ENCODE data around the gene BRIP1.

BRIP1 gene

GRCh38 chr17:61656721-61657217 lies 206.6 kb downstream of the BRIP1 start:
- no peak for DNase-seq

GRCh38 chr17:61650749-61651148 lies 212.6 kb downstream of the BRIP1 start:
- DNase-seq, result no peak

- DNase-seq, result no peak
These were observed 214.7 kb downstream of the BRIP1 start for GRCh38 chr17:61648587-61648986.

DNA sequence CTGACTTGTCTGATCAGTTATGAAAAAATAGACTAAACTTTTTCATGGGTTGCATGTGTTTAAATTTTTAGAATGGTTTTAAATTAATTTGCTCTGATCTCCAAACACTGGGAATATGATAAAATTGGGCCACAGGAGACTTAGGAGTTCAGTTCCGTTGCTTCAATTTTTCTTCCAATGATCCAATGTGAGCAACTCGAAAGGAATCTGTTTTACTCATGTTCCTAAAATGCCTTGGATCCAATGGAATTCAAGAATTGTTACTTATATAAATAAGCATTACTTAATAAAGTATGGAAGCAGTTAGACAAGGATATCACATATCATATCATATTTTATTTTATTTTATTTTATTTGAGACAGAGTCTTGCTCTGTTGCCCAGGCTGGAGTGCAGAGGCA lies 216.3 kb downstream of the BRIP1 start:
- DNase-seq, result peak; percentile 77

GRCh38 chr17:61646482-61646881 lies 216.8 kb downstream of the BRIP1 start:
- DNase-seq, result no peak

DNA sequence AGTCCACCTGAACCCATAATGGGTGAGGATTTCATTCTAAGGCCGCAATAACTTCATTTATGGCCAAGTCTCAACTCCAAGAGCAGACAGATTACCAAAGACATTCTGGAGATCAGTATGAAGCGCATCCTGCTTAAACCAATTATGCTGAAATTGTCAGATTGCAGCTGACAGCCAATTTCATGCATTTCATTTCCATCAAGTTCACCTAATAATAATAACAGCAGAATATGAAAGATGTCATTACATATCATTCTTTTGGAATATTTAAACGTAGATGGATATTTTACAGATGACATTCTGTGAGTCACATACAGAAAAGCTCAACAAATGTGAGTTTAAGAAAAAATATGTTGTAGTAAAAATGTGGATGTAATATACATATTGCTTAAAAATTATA lies 217.4 kb downstream of the BRIP1 start:
- DNase-seq, result peak; percentile 1

GRCh38 chr17:61644800-61645774 lies 218.2 kb downstream of the BRIP1 start:
- DNase-seq, result no peak

- DNase-seq, result no peak
These were observed 220.6 kb downstream of the BRIP1 start for GRCh38 chr17:61642768-61643167.

GRCh38 chr17:61641715-61642114 lies 221.6 kb downstream of the BRIP1 start:
- DNase-seq, result no peak

GRCh38 chr17:61641084-61641483 lies 222.2 kb downstream of the BRIP1 start:
- no peak for DNase-seq

GRCh38 chr17:61639818-61640217 lies 223.5 kb downstream of the BRIP1 start:
- DNase-seq, result no peak

GRCh38 chr17:61638087-61638486 lies 225.2 kb downstream of the BRIP1 start:
- no peak for DNase-seq

GRCh38 chr17:61635913-61636432 lies 227.4 kb downstream of the BRIP1 start:
- DNase-seq, result peak; percentile 57

DNA sequence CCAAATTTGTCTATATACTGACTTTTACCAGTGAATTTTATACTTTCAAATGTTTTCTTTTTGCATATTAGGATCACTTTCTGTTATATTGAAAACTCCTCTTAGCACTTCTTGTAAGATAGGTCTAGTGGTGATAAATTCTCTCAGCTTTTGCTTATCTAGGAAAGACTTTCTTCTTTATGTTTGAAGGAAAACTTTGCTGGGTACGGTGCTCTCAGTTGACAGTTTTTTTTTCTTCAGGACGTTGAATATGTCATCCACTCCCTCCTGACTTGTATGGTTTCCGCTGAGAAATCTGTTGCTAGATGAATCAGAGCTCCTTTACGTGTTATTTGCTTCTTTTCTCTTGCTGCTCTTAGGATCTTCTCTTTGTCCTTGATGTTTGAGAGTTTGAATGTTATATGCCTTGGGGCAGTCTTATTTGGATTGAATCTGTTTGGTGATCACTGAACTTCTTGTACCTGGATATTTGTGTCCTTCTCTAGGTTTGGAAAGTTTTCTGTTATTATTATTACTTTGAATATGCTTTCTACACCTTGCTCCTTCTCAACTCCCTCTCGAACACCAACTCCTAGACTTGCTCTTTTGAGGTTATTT lies 228.3 kb downstream of the BRIP1 start:
- no peak for DNase-seq

GRCh38 chr17:61634011-61634539 lies 229.3 kb downstream of the BRIP1 start:
- DNase-seq, result no peak

- DNase-seq, result no peak
These were observed 230.5 kb downstream of the BRIP1 start for GRCh38 chr17:61632826-61633225.

- no peak for DNase-seq
These were observed 231.5 kb downstream of the BRIP1 start for GRCh38 chr17:61631800-61632199.
